ENCODE measurements around the gene DNAJC5G.

DNAJC5G gene

DNA sequence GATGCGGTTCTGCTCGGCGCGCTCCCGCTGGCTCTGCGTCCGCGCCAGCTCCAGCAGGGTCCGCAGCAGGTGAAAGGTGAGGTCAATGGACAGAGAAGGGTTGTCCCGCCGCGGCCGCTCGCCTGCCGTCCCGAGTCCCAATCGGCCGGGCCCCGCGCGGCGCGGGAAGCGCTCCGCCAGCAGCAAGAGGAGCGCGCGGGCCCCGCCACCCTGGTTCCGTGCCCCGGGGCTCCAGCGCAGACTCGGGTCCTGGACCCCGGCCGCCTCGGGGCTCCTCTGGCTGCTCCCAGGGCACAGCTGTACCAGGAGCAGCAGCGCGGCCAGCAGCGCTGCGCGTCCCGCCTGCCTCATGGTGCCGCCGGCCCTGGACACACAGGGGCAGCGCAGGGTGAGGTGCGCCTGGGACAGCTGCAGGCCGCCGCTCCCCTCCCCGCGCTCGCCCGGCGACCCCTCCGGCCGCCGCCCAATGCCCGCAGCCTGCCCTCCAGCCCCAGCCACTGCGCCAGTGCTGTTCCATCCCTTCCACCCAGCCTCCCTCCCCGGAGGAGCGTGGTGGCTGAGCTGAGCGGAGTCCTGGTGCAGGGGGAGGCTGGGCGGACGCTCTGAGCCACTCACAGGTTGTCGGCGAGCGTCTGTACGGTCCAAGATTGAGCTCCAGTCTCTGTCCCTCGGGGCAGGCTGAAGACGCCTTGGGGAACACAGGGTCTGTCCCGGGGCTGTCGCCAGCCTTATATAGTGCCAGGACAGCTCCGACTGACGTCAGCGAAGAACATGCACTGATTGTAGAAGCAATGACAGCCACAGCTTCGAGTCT is 32.5 kb downstream of the DNAJC5G start:
- no peak for DNase-seq (ENCODE audit: low read depth)
- H3K4me3 ChIP-seq (ENCODE audit: low read length): no peak overlapping the region
- TF ChIP-seq, protein P1, sequence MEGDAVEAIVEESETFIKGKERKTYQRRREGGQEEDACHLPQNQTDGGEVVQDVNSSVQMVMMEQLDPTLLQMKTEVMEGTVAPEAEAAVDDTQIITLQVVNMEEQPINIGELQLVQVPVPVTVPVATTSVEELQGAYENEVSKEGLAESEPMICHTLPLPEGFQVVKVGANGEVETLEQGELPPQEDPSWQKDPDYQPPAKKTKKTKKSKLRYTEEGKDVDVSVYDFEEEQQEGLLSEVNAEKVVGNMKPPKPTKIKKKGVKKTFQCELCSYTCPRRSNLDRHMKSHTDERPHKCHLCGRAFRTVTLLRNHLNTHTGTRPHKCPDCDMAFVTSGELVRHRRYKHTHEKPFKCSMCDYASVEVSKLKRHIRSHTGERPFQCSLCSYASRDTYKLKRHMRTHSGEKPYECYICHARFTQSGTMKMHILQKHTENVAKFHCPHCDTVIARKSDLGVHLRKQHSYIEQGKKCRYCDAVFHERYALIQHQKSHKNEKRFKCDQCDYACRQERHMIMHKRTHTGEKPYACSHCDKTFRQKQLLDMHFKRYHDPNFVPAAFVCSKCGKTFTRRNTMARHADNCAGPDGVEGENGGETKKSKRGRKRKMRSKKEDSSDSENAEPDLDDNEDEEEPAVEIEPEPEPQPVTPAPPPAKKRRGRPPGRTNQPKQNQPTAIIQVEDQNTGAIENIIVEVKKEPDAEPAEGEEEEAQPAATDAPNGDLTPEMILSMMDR (conservative IDR thresholded peaks at IDR 0.05; ENCODE audit: low read depth, low read length): no peak

DNA sequence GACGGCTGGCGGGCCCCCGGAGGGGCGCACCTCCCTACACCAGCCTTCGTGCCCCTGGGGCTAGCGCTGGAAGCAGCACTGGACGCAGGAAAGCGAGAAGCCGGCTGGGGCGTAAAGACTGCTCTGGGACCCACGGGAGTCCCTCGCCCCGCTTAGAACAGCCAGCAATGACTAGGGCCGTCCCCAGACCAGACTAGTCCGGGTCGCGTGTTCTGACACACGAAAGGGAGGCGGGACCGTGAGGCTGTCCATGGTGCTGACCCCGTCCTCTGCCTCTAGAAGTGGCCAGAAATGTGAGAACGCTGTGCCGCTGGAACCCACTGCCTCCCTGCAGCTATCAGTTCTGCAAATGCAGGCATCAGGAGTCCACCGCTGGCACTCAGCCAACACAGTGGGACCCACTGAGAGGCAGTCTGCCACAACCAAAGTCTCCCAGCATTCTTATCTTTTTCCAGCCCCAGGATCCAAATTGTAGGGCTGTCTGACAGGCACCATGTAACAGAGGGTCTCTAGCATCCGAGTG is 33.2 kb downstream of the DNAJC5G start, which contains the start of gene UCN:
Gene UCN, minus strand, starts transcription at position 87 of the 523 bp plus-strand sequence. CDS start 550 bp downstream, outside the sequence.
- TF ChIP-seq, protein P1 (conservative IDR thresholded peaks at IDR 0.05; ENCODE audit: low read depth, low read length): no peak
- no peak for DNase-seq (ENCODE audit: low read depth)
- H3K4me3 ChIP-seq (ENCODE audit: low read length): no peak within 1 kb of the TSS

DNA sequence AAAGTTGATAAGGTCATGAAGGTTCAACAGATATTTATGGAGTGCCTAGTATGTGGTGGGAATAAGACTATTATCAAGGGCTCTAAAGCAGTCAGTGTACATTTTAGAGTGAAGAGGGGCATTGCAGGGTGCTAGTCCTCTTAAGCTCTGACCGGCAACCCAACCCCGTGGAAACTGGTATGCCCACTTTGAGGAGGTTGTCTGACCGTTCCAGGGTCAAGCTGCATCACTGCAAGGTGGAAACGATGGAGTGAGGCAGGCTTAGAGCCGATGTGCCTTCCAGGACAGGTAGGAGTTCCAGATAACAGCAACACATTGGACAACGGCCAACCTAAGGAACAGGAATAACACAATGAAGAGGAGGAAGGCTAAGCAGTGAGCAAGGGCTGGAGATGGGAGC is 34.4 kb downstream of the DNAJC5G start:
- DNase-seq (ENCODE audit: low read depth): no peak
- no peak overlapping the region for H3K4me3 ChIP-seq (ENCODE audit: low read length)
- TF ChIP-seq, protein P1 (conservative IDR thresholded peaks at IDR 0.05; ENCODE audit: low read depth, low read length): no peak

DNA sequence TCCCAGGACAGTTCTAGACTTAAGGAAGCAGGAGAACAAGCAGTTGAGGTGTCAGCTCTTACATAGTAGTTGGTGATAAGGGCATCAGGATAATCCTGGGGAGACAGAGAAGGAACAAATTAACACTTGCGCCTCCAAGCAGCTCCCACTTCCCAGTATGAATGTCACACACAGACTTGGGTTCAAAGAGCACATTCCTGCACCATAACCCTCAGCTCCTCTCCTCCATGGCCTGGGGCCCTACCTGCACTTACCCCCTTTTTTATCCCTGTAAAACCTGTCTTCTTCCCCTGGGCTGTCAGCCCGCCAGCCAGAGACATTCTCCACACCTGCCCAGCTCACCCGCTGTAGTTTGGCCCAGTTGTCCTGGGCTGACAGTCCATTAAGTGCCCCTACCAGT is 36.9 kb downstream of the DNAJC5G start:
- H3K4me3 ChIP-seq (ENCODE audit: low read length): no peak overlapping the region
- DNase-seq (ENCODE audit: low read depth): no peak
- TF ChIP-seq, protein P1 (conservative IDR thresholded peaks at IDR 0.05; ENCODE audit: low read depth, low read length): no peak

DNA sequence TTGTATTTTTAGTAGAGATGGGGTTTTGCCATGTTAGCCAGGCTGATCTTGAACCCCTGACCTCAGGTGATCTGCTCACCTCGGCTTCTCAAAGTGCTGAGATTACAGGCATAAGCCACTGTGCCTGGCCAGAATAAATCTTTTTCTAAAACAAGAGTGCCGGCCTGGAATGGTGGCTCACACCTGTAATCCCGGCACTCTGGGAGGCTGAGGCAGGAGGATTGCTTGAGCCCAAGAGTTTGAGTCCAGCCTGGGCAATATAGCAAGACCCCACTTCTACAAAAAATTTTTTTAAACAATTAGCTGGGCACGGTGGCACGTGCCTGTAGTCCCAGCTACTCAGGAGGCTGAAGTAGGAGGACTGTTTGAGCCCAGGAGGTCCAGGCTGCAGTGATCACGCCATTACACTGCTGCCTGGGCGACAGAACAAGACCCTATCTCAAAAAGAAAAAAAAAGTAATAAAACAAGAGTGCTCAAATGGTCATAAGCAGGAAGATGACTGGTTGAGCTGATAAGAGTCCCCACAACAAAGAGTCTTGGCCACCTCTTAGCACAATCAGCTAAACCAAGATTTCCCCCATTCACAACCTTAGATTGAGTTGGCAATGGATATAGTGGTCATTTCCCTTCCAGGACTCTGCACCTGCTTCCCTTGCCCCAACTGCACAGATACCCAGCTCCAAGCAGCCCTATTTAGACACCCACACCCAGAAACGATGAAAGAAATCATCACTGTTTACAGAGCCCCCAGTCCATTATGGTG is 38.8 kb downstream of the DNAJC5G start:
- H3K4me3 ChIP-seq (ENCODE audit: low read length): no peak overlapping the region
- no peak for DNase-seq (ENCODE audit: low read depth)
- TF ChIP-seq, protein P1 (conservative IDR thresholded peaks at IDR 0.05; ENCODE audit: low read depth, low read length): no peak

DNA sequence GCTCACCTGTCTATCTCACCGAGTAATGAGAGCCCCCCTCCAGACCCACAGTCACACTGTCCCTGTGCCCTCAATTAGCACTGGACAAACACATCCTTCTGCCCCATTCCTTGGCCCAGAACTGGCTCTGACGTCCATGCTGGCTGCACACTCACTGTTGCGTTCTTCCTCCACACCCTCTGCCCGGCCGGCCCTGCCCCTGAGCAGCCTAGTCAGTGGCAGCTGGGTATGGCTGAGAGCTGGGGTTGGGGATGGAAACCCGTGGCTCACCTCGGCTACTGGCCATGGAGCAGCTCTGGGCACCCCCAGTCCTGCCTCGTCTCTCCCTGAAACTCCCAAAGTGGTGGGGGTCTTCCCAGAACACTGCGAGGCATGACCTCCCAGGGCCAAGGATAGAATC is 39.5 kb downstream of the DNAJC5G start:
- H3K4me3 ChIP-seq (ENCODE audit: low read length): no peak overlapping the region
- TF ChIP-seq, protein P1 (conservative IDR thresholded peaks at IDR 0.05; ENCODE audit: low read depth, low read length): no peak
- DNase-seq (ENCODE audit: low read depth): no peak
